ELF-1 (cell line): ENCODE data around the gene EIF2A.

Experiments used
- DNase-seq: peaks from one replicate; pipeline ENCODE4 v3.0.0-alpha.2; 2016; ENCODE audit warnings: low read depth, low spot score

The EIF2A gene

DNA sequence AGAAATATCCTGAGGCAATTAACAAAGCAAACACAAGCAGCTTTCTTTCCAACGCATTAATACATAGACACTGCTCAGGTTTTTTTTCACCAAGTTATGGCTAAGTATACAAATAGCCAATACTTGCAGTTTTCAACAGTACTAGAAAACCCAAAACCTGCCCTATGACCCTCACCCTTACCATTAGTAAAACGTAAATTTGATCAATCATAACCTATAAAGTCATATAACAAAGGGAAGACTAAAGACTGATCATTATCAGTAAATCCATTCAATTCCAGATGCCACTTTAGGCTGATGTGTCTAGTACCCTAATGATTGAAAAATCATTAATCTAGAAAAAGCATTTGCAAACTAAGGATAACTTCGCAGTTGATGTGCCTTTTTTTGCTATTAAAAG, 3.5 kb upstream of the EIF2A start:
- no peak for DNase-seq

DNA sequence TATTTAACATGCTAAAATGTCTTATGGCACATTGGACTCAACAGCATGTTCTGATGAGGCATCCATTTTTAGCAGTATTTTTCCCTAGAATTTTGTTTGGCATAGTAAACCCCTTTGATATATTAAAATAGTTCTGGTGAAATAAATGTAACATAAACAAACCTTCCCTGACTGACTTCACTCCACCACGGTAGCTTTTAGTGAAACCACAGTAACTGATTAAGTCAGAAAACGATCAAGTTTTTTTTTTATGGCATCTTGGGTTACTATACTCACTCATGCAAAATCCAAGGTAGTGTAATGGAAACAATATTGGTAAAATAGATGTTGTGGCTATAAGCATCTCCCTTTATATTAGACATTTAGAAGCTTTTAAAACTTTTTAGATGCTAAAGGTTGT, 3.1 kb upstream of the EIF2A start:
- DNase-seq = no peak

DNA sequence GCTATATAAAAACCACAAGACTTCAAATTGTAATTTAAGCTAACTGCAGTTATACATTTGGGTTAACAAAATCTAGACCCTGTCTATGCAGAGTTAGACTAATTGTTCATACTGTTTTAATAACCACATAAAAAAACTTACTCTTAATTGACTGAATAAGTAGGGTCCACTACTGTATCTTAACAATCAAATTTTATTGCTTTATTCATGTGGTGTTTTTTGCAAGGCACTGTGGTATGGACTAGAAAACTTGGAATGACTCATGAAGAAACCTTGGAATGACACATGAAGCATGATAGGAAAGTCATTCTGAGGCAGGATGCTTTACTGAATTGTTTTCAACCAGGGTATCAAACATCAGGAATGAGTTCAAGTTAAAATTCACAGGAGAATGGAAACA, 2.5 kb upstream of the EIF2A start:
- DNase-seq = no peak

DNA sequence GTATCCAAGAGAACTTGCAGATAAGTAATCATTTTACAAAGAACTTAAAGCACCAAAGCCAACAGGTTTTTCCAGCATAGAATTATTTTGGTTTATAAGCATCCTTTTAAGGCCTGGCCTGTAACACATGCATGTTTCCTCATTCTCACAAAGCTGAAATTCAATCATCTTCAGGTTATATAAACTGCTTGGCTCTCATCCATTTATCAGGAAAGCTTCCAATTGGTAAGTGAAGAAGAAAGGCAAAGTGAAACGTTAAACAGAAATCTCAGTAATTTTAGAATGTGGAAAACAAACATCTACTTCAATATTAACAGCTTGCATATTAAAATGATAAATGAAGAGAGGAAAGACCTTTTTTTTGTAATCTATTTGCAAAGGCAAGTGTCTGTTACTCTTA, 1.9 kb upstream of the EIF2A start:
- DNase-seq = no peak

DNA sequence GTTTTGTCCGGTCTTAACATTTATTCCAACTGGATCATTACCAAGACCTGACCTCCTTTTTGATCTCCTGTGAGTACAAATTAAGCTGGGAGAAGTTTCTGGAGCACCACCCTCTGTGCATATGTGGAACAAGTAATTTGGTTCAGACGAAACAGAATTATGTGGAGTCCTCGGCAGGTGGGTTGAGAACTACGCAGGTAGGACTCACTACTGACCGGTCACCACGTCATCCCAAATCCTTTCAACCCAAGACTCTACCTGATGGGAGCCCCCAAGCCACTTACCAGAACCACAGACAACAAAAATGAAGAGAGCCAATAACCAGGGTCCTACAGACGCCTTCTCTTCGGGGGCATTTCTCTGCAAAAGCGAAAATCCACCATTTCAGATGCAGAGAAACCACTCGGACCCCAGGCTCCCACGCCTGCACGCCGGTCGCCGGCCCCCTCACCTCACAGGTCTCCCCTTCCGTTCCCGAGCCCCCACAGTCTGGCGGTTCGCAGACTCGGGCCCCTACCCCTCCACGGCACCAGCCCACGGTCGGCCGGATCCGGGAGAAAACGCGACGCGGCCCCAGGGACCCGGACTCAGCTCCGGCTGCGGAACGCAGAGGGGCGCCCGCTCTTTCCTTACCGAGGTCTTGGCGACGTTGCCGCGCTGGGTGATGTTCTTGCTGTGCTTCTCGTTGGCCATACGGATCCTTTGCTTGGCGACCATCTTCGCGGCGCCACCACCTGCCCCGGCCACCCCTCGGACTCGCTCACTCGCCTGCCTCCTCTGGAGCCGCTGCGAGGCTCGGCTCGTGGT, 965 bp upstream of the EIF2A start:
- peak; percentile 44 for DNase-seq

DNA sequence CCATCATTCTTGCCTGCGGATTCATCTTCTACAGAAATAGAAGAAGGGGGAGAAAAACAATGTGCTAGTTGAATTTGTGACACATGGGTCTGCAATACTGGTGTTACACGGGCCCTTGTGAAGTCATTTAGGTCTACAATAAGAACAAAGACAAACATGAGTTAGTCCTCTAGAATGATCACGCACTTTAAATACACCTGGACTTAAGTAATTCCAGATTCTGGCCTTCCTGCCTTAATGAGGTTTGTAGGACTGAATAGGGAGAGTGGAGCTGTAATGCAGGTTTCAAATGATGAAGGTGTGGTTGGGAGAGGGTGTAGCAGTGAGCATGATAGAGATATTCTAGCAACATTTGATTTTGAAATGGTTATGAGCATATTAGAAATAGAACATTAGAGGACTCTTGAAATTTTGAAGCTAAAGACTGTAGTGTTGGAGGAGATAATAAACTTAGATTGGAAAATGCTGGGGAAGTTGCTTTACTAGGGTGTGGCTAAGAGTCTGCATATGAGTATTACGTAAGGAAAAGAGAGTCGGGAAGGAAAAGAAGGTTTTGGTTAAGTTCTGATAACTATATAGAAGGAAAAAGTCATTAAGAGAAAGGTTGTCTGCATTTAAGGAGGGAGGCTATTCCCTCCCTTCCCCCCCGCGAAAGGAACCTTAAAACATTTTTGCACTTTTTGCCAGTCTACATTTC, 606 bp downstream of the EIF2A start:
- DNase-seq = no peak

GRCh38 chr3:150555859-150556436, 9.4 kb downstream of the EIF2A start:
- DNase-seq = no peak

- no peak for DNase-seq
Observed at GRCh38 chr3:150556792-150557191, 10.2 kb downstream of the EIF2A start.

GRCh38 chr3:150557725-150558124, 11.1 kb downstream of the EIF2A start:
- DNase-seq = no peak

DNA sequence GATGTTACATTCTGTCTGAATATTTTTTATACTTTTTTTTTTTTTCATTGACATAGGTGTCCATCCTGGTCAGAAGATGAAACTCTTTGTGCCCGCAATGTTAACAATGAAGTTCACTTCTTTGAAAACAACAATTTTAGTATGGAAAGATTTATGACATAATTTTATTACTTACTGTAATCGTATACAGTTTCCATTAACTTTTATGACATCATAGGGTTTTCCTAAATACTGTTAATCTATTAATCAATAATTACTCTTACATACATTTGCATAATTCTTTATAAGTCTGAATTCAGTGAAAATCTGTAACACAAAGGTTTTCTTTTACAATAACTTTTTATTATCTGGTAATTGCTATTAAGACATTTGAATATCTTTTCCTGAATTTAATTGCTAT, 17.7 kb downstream of the EIF2A start:
- DNase-seq = no peak

GRCh38 chr3:150567328-150567727, 20.7 kb downstream of the EIF2A start:
- DNase-seq = no peak

DNA sequence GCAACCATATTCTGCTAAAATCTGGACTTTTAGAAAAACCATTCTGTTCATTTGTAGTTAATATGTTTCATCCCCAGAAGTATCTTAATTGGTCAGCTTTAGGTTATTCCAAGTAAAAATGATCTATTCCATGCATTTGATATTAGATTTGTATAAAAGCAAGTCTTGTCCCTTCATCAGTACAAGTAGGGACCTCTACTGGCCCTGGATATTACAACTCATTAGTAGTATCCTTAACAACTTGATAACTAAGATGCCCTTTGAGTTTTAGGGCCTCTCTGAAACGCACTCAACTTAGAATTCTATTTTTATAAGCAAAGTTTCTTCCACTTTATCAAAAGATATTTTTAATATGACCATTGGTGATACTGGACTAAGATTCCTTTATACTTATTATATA, 31.3 kb downstream of the EIF2A start:
- DNase-seq = no peak

DNA sequence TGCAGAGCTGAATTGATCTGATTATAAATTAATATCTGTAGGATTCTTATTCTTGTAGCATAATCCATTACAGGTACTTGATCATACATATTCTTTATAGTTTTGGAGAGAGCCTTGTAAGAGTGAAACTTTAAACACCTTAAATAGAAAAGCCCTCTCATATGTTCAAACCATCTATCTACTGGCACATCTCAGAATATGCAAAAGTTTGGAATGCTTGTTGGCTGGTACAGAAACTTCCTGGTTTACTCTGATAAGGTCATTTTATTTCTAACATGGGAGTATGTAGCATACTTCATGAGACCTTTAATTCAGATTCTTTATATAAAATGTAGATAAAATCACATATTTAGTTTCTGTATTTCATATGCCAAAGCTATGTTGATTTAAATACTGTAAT, 34.6 kb downstream of the EIF2A start:
- no peak for DNase-seq

DNA sequence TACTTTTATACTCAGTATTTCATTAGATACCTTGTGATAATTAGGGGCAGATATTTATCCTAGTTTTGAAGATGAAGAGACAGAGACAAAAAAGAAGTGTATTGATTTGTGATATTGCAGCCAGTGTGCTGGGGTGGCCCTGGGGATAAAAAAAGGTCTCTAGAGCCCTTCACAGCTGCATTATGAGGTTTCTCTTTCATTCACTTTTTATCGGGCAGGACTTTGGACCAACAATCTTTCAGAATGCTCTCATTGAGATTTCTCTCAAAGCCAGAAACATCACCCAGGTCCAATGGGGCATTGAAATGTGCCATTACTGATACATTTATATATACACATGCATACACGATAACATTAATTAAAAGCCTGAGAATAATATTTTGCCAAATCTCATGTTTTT, 36.0 kb downstream of the EIF2A start:
- no peak for DNase-seq

DNA sequence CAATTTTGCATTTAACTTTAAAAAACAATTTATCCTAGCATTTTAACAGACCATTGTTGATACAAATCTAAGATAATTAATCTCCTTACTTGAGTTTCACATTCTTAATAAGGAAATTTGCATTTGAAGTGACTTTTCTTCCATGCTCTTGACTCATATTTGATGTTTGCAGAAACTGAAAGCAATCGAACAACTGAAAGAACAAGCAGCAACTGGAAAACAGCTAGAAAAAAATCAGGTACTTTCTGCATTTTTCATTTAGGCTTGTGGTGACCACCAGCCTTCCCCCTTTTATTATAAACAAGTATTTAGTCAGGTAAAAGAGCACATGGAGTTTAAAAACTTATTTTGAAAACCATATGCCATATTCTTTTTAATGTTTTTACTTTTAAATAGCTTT, 36.4 kb downstream of the EIF2A start:
- no peak for DNase-seq

GRCh38 chr3:150588027-150588830, 41.6 kb downstream of the EIF2A start:
- no peak for DNase-seq

- no peak for DNase-seq
Observed at GRCh38 chr3:150589759-150590158, 43.2 kb downstream of the EIF2A start.

GRCh38 chr3:150594150-150594549, 47.6 kb downstream of the EIF2A start:
- no peak for DNase-seq

GRCh38 chr3:150597646-150598045, 51.1 kb downstream of the EIF2A start:
- no peak for DNase-seq

DNA sequence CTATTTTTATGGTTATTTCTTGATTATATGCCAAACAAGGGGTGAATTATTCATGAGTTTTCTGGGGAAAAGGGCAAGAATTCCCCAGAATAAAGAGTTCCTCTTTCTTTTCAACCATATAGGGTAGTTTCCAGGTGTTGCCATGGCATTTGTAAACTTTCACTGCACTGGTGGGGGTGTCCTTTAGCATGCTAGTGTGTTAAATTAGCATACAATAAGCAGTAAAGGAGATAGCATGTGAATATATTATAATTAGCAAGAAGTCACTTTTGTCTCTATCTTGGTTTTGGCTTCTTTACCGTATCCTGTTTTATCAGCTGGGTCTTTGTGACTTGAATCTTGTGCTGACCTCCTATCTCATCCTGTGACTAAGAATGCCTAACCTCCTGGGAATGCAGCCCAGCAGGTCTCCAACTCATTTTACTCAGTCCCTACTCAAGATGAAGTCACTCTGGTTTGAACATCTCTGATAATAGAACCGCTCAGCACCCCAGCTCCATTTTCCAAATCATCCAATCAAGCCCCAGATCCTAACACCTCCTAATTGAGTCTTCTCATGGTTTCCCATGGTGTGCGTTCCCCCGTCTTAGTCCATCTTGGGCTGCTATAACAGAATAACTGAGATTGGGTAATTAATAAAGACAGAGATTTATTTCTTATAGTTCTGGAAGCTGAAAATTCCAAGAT, 53.2 kb downstream of the EIF2A start:
- DNase-seq = peak; percentile 67
